ENCODE measurements around the gene NPFF. TPM values are rescaled to one million over a fixed set of nuclear protein-coding genes. Genes with fewer than 3 reads are reported as not detected.
A peak's percentile ranks its signal among the peaks of the same experiment; 100 is the strongest.

NPFF gene
- total and polyA plus RNA-seq, 12 donors, result not detected

DNA sequence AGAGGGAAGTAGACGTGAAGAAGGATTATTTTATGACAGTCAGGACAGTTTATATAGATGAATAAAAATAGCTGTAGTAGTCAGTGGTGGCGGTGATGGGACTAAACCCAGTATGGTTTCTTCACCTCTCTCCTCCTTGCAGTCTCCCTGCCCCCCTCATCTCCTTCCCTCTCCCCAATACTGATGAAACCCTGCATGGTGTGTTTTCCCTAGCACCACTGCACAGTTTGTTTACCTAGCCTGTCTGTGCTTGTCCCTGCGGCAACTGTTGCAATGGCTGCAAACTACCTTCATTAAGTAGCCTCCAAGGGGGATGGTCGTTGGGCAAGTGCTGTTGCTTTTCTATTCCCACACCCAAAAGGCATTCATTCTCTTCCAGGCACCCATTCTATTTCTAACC is 40.6 kb downstream of the NPFF start:
- Histone ChIP-seq H3K27me3 (no peaks in the 10 kb centered on the region), H3K4me1 (peaks cover 4 to 92% (median 60%) of the 10 kb centered on the region in 9 donors), H3K9me3 (no peaks in the 10 kb centered on the region), H3K4me3 (no peak overlapping the region), H3K27ac (peak overlapping the region in 3 of 10 donors; percentile 26 to 57 (median 50)), H3K36me3 (peaks cover 11 to 100% (median 100%) of the 10 kb centered on the region in 9 donors)
- WGBS, 2 donors, result 57 to 64% methylated on average over 4 of the region's 4 CpGs
- intact Hi-C loops (cut with DNase I), result no loop called here
- ATAC-seq, result peak in 3 of 8 donors; percentile 13 to 14 (median 14)
- TF ChIP-seq, protein P1, sequence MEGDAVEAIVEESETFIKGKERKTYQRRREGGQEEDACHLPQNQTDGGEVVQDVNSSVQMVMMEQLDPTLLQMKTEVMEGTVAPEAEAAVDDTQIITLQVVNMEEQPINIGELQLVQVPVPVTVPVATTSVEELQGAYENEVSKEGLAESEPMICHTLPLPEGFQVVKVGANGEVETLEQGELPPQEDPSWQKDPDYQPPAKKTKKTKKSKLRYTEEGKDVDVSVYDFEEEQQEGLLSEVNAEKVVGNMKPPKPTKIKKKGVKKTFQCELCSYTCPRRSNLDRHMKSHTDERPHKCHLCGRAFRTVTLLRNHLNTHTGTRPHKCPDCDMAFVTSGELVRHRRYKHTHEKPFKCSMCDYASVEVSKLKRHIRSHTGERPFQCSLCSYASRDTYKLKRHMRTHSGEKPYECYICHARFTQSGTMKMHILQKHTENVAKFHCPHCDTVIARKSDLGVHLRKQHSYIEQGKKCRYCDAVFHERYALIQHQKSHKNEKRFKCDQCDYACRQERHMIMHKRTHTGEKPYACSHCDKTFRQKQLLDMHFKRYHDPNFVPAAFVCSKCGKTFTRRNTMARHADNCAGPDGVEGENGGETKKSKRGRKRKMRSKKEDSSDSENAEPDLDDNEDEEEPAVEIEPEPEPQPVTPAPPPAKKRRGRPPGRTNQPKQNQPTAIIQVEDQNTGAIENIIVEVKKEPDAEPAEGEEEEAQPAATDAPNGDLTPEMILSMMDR (IDR thresholded peaks at IDR 0.05), result no peak
- no peak for DNase-seq

DNA sequence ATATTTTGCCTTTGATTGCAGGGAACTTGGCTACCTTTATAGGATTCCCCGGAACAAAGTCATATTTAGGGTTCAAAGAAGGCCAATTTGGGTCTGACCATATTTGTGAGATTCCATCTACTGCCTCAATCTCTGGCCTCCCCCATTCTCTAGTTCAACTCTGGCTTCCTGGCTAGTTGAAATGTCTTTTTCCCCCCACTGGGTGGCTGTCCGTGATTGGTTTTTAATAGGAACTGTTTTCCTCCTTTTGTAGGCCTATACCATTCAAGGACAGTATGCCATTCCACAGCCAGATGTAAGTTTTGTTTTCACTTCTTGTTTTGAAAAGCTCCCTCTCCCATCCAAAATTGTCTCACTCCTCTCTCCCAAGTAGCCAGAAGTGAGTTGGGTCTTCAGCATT is 41.6 kb downstream of the NPFF start:
- Histone ChIP-seq H3K27me3 (no peaks in the 10 kb centered on the region), H3K27ac (peak overlapping the region in 8 of 10 donors; percentile 3 to 57 (median 26)), H3K4me3 (no peak overlapping the region), H3K36me3 (peaks cover 16 to 100% (median 100%) of the 10 kb centered on the region in 9 donors), H3K9me3 (no peaks in the 10 kb centered on the region), H3K4me1 (peaks cover 6 to 94% (median 61%) of the 10 kb centered on the region in 9 donors)
- no peak for ATAC-seq
- intact Hi-C loops (cut with DNase I), result no loop called here
- 49 to 54% methylated on average over 2 of the region's 2 CpGs for WGBS, 2 donors
- TF ChIP-seq, protein P1 (IDR thresholded peaks at IDR 0.05), result peak in 1 of 9 donors; percentile 12
- no peak for DNase-seq

DNA sequence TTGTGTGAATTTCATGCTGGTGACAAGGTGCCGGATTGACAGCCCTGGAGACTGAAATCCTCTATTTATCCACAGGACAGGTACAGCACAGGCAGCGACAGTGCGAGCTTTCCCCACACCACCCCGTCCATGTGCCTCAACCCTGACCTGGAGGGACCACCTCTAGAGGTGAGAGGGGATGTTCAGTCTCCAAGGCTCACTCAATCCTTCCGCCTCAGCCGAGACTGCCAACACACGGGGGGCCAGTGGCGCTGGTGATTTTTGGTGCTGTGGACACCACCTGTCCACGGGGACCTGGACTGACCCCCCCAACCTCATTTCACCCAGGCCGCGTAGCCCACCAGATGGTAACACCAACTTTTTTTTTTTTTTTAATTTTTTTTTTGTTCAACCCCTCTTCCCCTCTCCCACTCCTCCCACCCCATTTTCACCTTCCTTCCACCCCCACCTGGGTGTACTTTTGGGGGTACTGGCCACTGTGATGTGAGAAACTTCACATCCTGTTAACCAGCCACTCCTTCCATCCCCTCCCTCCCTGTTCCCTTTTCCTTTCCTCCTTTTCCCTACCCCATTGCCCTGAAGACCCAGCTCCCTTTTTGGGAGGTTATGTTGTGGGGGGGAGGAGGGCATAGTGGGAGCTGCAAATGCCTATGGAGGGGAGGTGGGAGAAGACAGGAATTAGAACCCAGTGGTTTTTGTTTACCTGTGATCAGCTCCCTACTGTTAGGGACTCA is 42.4 kb downstream of the NPFF start:
- Histone ChIP-seq H3K9me3 (no peaks in the 10 kb centered on the region), H3K27ac (peak overlapping the region in 7 of 10 donors; percentile 17 to 57 (median 41)), H3K27me3 (no peaks in the 10 kb centered on the region), H3K4me3 (no peak overlapping the region), H3K36me3 (peaks cover 22 to 100% (median 100%) of the 10 kb centered on the region in 9 donors), H3K4me1 (peaks cover 6 to 94% (median 68%) of the 10 kb centered on the region in 9 donors)
- DNase-seq (no peak), ATAC-seq (no peak)
- WGBS, 2 donors, result 84 to 87% methylated on average over 11 of the region's 11 CpGs
- TF ChIP-seq, protein P1 (IDR thresholded peaks at IDR 0.05), result no peak
- intact Hi-C loops (cut with DNase I), result no loop called here

DNA sequence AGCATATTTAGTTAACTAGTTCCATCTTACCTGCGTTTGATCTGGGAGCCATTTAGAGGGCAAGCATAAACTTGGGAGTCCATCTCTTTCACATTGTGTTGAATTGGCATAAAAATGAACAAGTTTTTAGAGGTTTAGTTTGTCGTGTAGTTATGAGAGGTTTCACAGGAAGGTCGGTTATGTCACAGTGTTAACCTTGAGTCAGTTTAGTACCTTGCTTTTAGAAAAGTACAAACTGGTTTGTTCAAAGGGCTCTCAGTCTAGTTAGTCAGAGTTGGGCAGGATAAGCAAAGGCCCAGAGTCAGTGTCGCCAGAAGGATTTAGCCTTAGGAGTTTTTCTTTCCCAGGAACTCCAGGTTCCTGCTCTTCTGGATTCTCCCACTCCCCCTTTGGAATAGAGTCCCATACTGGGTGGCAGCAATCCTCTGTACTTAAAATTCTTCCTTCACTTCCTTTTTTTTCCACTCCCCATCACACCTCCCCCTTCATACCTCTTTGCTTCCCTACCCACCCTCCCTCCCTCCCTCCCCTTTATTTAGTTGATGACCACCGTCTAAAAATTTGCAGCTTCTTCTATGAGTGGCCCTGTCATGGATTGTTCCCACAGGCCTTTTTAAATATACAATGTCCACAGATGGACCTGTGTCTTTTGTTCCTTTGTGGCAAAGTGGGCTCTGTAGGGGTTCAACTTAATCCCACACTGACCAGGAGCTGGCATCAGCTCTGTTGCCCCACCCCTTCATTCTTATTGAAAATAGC is 43.3 kb downstream of the NPFF start:
- no peaks in the 10 kb centered on the region for H3K27me3 ChIP-seq
- ATAC-seq (peak in 1 of 8 donors; percentile 1), DNase-seq (no peak)
- WGBS, 2 donors, result 39 to 46% methylated on average over 5 of the region's 5 CpGs
- H3K4me1 ChIP-seq, result peaks cover 6 to 93% (median 68%) of the 10 kb centered on the region in 9 donors
- no peaks in the 10 kb centered on the region for H3K9me3 ChIP-seq
- TF ChIP-seq, protein P1 (IDR thresholded peaks at IDR 0.05), result no peak
- peak overlapping the region in 7 of 10 donors; percentile 17 to 75 (median 41) for H3K27ac ChIP-seq
- no peak overlapping the region for H3K4me3 ChIP-seq
- peaks cover 22 to 100% (median 100%) of the 10 kb centered on the region in 9 donors for H3K36me3 ChIP-seq
- intact Hi-C loops (cut with DNase I), result no loop called here
